IMR-90 (cell line): ENCODE measurements around the gene LDB2. TPM values are rescaled to one million over a fixed set of nuclear protein-coding genes. Genes with fewer than 3 reads are reported as not detected.

Source experiments
- ATAC-seq: fragments of 200-7000 bp; cut with Tn5 transposase; 2 replicates; pipeline ENCODE4 v1.9.1; 2020; ENCODE audit warnings: low read depth, mild to moderate bottlenecking, moderate library complexity
- BruUV-seq: library from RNA; stranded (reverse); fragments of 400-500 nt; replicated peaks from 2 replicates; lab custom pipeline; 2021; lab: Mats Ljungman, UMichigan
- CTCF ChIA-PET: fragments of 300-600 bp; formaldehyde crosslinking; extraction: SDS; loops from one replicate; lab custom pipeline; 2021; ENCODE audit warnings: antibody characterized with exemption; lab: Yijun Ruan, JAX
- POLR2A ChIA-PET: fragments of 300-600 bp; sonication (Branson Sonifier 250); formaldehyde crosslinking; loops from one replicate; lab custom pipeline; 2022; ENCODE audit warnings: antibody characterized with exemption; ENCODE audit not compliant: unreplicated experiment; lab: Charles Lee
- DNase-seq: peaks from one replicate; pipeline ENCODE4 v3.0.0; 2013
- H2AFZ ChIP-seq: replicated peaks from 2 replicates; pipeline ENCODE3; 2013; ENCODE audit warnings: low read length, mild to moderate bottlenecking; ENCODE audit not compliant: poor library complexity
- H2AK5ac ChIP-seq: 2 replicates; pipeline ENCODE4 v1.6.1; 2013; ENCODE audit warnings: low read depth, low read length, inconsistent platforms
- H2AK9ac ChIP-seq: replicated peaks from 2 replicates; pipeline ENCODE3; 2013; ENCODE audit warnings: mild to moderate bottlenecking, low read depth, low read length, moderate library complexity; ENCODE audit not compliant: poor library complexity
- H2BK120ac ChIP-seq: 2 replicates; pipeline ENCODE4 v1.6.1; 2013; ENCODE audit warnings: low read depth, low read length, inconsistent platforms
- H2BK15ac ChIP-seq: 3 replicates; pipeline ENCODE4 v1.6.1; 2013; ENCODE audit warnings: low read depth, low read length, inconsistent platforms
- H2BK20ac ChIP-seq: 2 replicates; pipeline ENCODE4 v1.6.1; 2013; ENCODE audit warnings: low read depth, mild to moderate bottlenecking, inconsistent platforms, low read length, moderate library complexity
- H2BK5ac ChIP-seq: 2 replicates; pipeline ENCODE4 v1.6.1; 2013; ENCODE audit warnings: mild to moderate bottlenecking, low read depth, low read length, inconsistent platforms; ENCODE audit not compliant: poor library complexity, severe bottlenecking
- H3K14ac ChIP-seq: replicated peaks from 2 replicates; pipeline ENCODE4 v1.6.1; 2013; ENCODE audit warnings: low read depth, low read length, inconsistent platforms
- H3K18ac ChIP-seq: 2 replicates; pipeline ENCODE4 v1.6.1; 2013; ENCODE audit warnings: low read depth, low read length, control low read depth
- H3K23ac ChIP-seq: 2 replicates; pipeline ENCODE4 v1.6.1; 2013; ENCODE audit warnings: low read depth, low read length, inconsistent platforms
- H3K27ac ChIP-seq: 2 replicates; pipeline ENCODE4 v1.5.1; 2013; ENCODE audit warnings: mild to moderate bottlenecking, control low read depth, low read length; ENCODE audit not compliant: insufficient read depth
- H3K27me3 ChIP-seq: 2 replicates; pipeline ENCODE4 v1.6.1; 2013; ENCODE audit warnings: low read length; ENCODE audit not compliant: control insufficient read depth, insufficient read depth
- H3K36me3 ChIP-seq: 2 replicates; pipeline ENCODE4 v1.6.1; 2013; ENCODE audit warnings: low read length, mixed read lengths; ENCODE audit not compliant: control insufficient read depth, insufficient read depth
- H3K4ac ChIP-seq: 2 replicates; pipeline ENCODE4 v1.6.1; 2013; ENCODE audit warnings: low read depth, low read length, inconsistent platforms
- H3K4me1 ChIP-seq: 2 replicates; pipeline ENCODE4 v1.6.1; 2013; ENCODE audit warnings: low read length, mixed read lengths; ENCODE audit not compliant: control insufficient read depth, insufficient read depth
- H3K4me2 ChIP-seq: 2 replicates; pipeline ENCODE4 v1.6.1; 2013; ENCODE audit warnings: low read depth, mild to moderate bottlenecking, control low read depth, low read length, moderate library complexity
- H3K4me3 ChIP-seq: 2 replicates; pipeline ENCODE4 v1.5.1; 2013; ENCODE audit warnings: low read depth, mild to moderate bottlenecking, control low read depth, low read length, moderate library complexity; ENCODE audit not compliant: insufficient read depth
- H3K56ac ChIP-seq: 2 replicates; pipeline ENCODE4 v1.6.1; 2013; ENCODE audit warnings: low read length, inconsistent platforms; ENCODE audit not compliant: insufficient read depth; ENCODE audit errors: extremely low read depth
- H3K79me1 ChIP-seq, 2 experiments: 2 replicates each; pipeline ENCODE4 v1.6.1; 2013; ENCODE audit warnings: low read length in 2 of 2, inconsistent platforms in 1 of 2, low read depth in 1 of 2
- H3K9ac ChIP-seq: 2 replicates; pipeline ENCODE4 v1.6.1; 2013; ENCODE audit warnings: low read depth, low read length, control low read depth
- H3K9me1 ChIP-seq: 2 replicates; pipeline ENCODE4 v1.6.1; 2013; ENCODE audit warnings: low read length, inconsistent platforms; ENCODE audit not compliant: insufficient read depth
- H3K9me3 ChIP-seq: 2 replicates; pipeline ENCODE4 v1.6.1; 2013; ENCODE audit warnings: low read length; ENCODE audit not compliant: control insufficient read depth, insufficient read depth
- H4K20me1 ChIP-seq: 2 replicates; pipeline ENCODE4 v1.6.1; 2013; ENCODE audit warnings: low read length, inconsistent platforms; ENCODE audit not compliant: insufficient read depth
- H4K5ac ChIP-seq: 2 replicates; pipeline ENCODE4 v1.6.1; 2013; ENCODE audit warnings: mild to moderate bottlenecking, low read depth, low read length, control low read depth
- H4K8ac ChIP-seq, 2 experiments: 2 replicates each; pipeline ENCODE4 v1.6.1; 2013; ENCODE audit warnings: low read depth in 2 of 2, low read length in 2 of 2, control low read depth in 1 of 2, inconsistent platforms in 1 of 2
- H4K91ac ChIP-seq: 2 replicates; pipeline ENCODE4 v1.6.1; 2013; ENCODE audit warnings: low read depth, low read length, inconsistent platforms; ENCODE audit not compliant: insufficient read depth
- BHLHE40 ChIP-seq: fragments of 150-350 bp; IDR thresholded peaks from 2 replicates; pipeline ENCODE4 v1.6.1; 2016; ENCODE audit warnings: mild to moderate bottlenecking, low read depth, low read length
- CEBPB ChIP-seq: IDR thresholded peaks from 2 replicates; pipeline ENCODE4 v1.6.1; 2012; ENCODE audit warnings: low read depth, low read length, improper control_type of control experiment
- CHD1 ChIP-seq: IDR thresholded peaks from 2 replicates; pipeline ENCODE4 v1.6.1; 2012; ENCODE audit warnings: low read depth, low read length, improper control_type of control experiment
- CTCF ChIP-seq: conservative IDR thresholded peaks from 2 replicates; pipeline ENCODE4 v1.5.1; 2012; ENCODE audit warnings: mild to moderate bottlenecking, low read depth, low read length, improper control_type of control experiment
- ELK1 ChIP-seq: fragments of 150-350 bp; IDR thresholded peaks from 2 replicates; pipeline ENCODE4 v1.6.1; 2016; ENCODE audit warnings: low read depth, mild to moderate bottlenecking, low read length, moderate library complexity, borderline replicate concordance
- FOS ChIP-seq: fragments of 150-350 bp; IDR thresholded peaks from 2 replicates; pipeline ENCODE4 v1.6.1; 2016; ENCODE audit warnings: low read depth, low read length
- MAFK ChIP-seq: IDR thresholded peaks from 2 replicates; pipeline ENCODE4 v1.6.1; 2012; ENCODE audit warnings: low read depth, low read length, improper control_type of control experiment
- MAZ ChIP-seq: IDR thresholded peaks from 2 replicates; pipeline ENCODE4 v1.6.1; 2012; ENCODE audit warnings: low read depth, mild to moderate bottlenecking, low read length, improper control_type of control experiment, moderate library complexity, borderline replicate concordance
- MXI1 ChIP-seq: IDR thresholded peaks from 2 replicates; pipeline ENCODE4 v1.6.1; 2012; ENCODE audit warnings: low read depth, mild to moderate bottlenecking, low read length, moderate library complexity, borderline replicate concordance
- NFE2L2 ChIP-seq: fragments of 150-350 bp; IDR thresholded peaks from 2 replicates; pipeline ENCODE4 v1.6.1; 2016; ENCODE audit warnings: low read depth, mild to moderate bottlenecking, low read length
- POLR2A ChIP-seq: IDR thresholded peaks from 2 replicates; pipeline ENCODE4 v1.6.1; 2012; ENCODE audit warnings: mild to moderate bottlenecking, low read depth, low read length
- RAD21 ChIP-seq: IDR thresholded peaks from 2 replicates; pipeline ENCODE4 v1.6.1; 2012; ENCODE audit warnings: low read length, improper control_type of control experiment
- RCOR1 ChIP-seq: IDR thresholded peaks from 2 replicates; pipeline ENCODE4 v1.6.1; 2012; ENCODE audit warnings: mild to moderate bottlenecking, low read length, improper control_type of control experiment; ENCODE audit not compliant: insufficient replicate concordance
- RFX5 ChIP-seq: IDR thresholded peaks from 2 replicates; pipeline ENCODE4 v1.8.0; 2012; ENCODE audit warnings: low read depth, mild to moderate bottlenecking, low read length, moderate library complexity
- SMC3 ChIP-seq: fragments of 150-350 bp; IDR thresholded peaks from 2 replicates; pipeline ENCODE4 v1.6.1; 2016; ENCODE audit warnings: low read depth, mild to moderate bottlenecking, antibody characterized with exemption, low read length, moderate library complexity
- USF2 ChIP-seq: fragments of 150-350 bp; IDR thresholded peaks from 2 replicates; pipeline ENCODE4 v1.6.1; 2017; ENCODE audit warnings: mild to moderate bottlenecking, antibody characterized with exemption, low read length, low read depth
- WGBS, 2 experiments: methylation state at CpG; one replicate each; pipeline versions ENCODE4 v1.1.5 to v1.1.7; 2013; ENCODE audit warnings: missing lambda C conversion rate in 2 of 2; ENCODE audit not compliant: insufficient read length in 1 of 2; ENCODE audit errors: extremely low coverage in 2 of 2; 5-methylcytosine and 5-hydroxymethylcytosine counted together
- dilution Hi-C: fragments of 300-500 bp; cut with HindIII; formaldehyde crosslinking; loops from one replicate; pipeline ENCODE4 v1.14.3; 2018; ENCODE audit warnings: low sequenced_read_pairs; ENCODE audit not compliant: unreplicated experiment
- in situ Hi-C: fragments of 300-500 bp; cut with MboI; formaldehyde crosslinking; loops from 3 replicates; pipeline ENCODE4 v1.14.3; 2019; ENCODE audit warnings: low sequenced_read_pairs, inconsistent platforms, mixed read lengths
- intact Hi-C: fragments of 100-400 bp; cut with micrococcal nuclease; formaldehyde crosslinking; loops from 2 replicates; pipeline ENCODE4 v1.10.0; 2022
- polyA plus RNA-seq, 3 experiments: library from polyadenylated mRNA; depleted of rRNA; stranded (reverse); fragments of >200 nt; gene quantifications; 2 replicates each; pipeline ENCODE4 v1.2.3, GENCODE V29; 2012; ENCODE audit warnings: low replicate concordance in 1 of 3
- total RNA-seq: library from RNA; depleted of rRNA; stranded (reverse); fragments of >200 nt; gene quantifications from 2 replicates; pipeline ENCODE4 v1.2.3, GENCODE V29; 2012

Gene LDB2
- total and polyA plus RNA-seq, 2 of the 4 experiments (the other 2 are of a cell fraction) = 67.9 to 116 TPM

- H2AFZ ChIP-seq = no peak overlapping the region
- H3K4me2 ChIP-seq = no peak overlapping the region
- intact Hi-C loops = no loop called here
- no peak overlapping the region for H2BK5ac ChIP-seq
- no peak overlapping the region for H4K91ac ChIP-seq
- ChIA-PET POLR2A (no interaction called here), CTCF (no interaction called here)
- H3K4me1 ChIP-seq = peaks cover 15% of the 10 kb centered on the region
- no peak overlapping the region for H3K18ac ChIP-seq
- H4K5ac ChIP-seq = no peak overlapping the region
- DNase-seq (no peak), ATAC-seq (no peak)
- H4K20me1 ChIP-seq = peaks cover 3% of the 10 kb centered on the region; the same call in 1 of the 2 replicates
- no peak overlapping the region for H3K56ac ChIP-seq
- dilution Hi-C loops = no loop called here
- no peak overlapping the region for H2BK15ac ChIP-seq
- no peaks in the 10 kb centered on the region for H3K9me3 ChIP-seq
- peaks cover 0 to 6% of the 10 kb centered on the region in 2 experiments; a peak in 2 of 4 replicates for H3K79me1 ChIP-seq
- peaks cover 9% of the 10 kb centered on the region for H3K9me1 ChIP-seq
- no peak overlapping the region for H3K23ac ChIP-seq
- no peak overlapping the region for H3K4me3 ChIP-seq
- no peak overlapping the region for H2BK120ac ChIP-seq
- in situ Hi-C loops = no loop called here
- no peak overlapping the region for H2AK9ac ChIP-seq
- no peak overlapping the region for H2AK5ac ChIP-seq
- H3K27me3 ChIP-seq = no peaks in the 10 kb centered on the region
- WGBS, 2 experiments = no CpG with 5 or more reads among the region's 2 CpGs
- no peak overlapping the region for H3K27ac ChIP-seq
- H3K9ac ChIP-seq = no peak overlapping the region
- no TSS peak for BruUV-seq
- no peak overlapping the region for H3K14ac ChIP-seq
- no peak overlapping the region for H4K8ac ChIP-seq
- H3K4ac ChIP-seq = no peak overlapping the region
- H3K36me3 ChIP-seq = no peaks in the 10 kb centered on the region
- TF ChIP-seq FOS (no peak), BHLHE40 (no peak), RAD21 (no peak), ELK1 (no peak), CTCF (no peak), MXI1 (no peak), MAFK (no peak), POLR2A (no peak), RFX5 (no peak), MAZ (no peak), CHD1 (no peak), SMC3 (no peak), USF2 (no peak), CEBPB (no peak), NFE2L2 (no peak), RCOR1 (no peak)
- no peak overlapping the region for H2BK20ac ChIP-seq
Observed at GRCh38 chr4:16671741-16672140, 226.7 kb downstream of the LDB2 start.
